K562 (cell line): ENCODE measurements around the gene SPATA17. TPM values are rescaled to one million over a fixed set of nuclear protein-coding genes. Genes with fewer than 3 reads are reported as not detected.

Experiments used
- BHLHE40 ChIP-seq: IDR thresholded peaks from 2 replicates; pipeline ENCODE4 v1.6.1; 2011; ENCODE audit warnings: low read length, improper control_type of control experiment
- CTCF ChIP-seq, 3 experiments: IDR thresholded peaks in 2 of 3; conservative IDR thresholded peaks in 1 of 3; 2 replicates each; pipeline ENCODE4 v1.5.1; 2011 to 2012; ENCODE audit warnings: low read length in 3 of 3, mild to moderate bottlenecking in 3 of 3, control low read depth in 2 of 3, improper control_type of control experiment in 1 of 3, inconsistent platforms in 1 of 3, low read depth in 1 of 3, mixed read lengths in 1 of 3, moderate library complexity in 1 of 3; ENCODE audit not compliant: insufficient read depth in 2 of 3
- ELK1 ChIP-seq: sonication (generic); formaldehyde crosslinking; IDR thresholded peaks from 2 replicates; pipeline ENCODE4 v1.8.1; 2022; ENCODE audit warnings: missing genetic modification reagents
- ETS2 ChIP-seq: IDR thresholded peaks from 2 replicates; pipeline ENCODE4 v1.6.1; 2016; ENCODE audit warnings: borderline replicate concordance, missing genetic modification characterization, mild to moderate bottlenecking, moderate library complexity, missing compliant biosample characterization; ENCODE audit not compliant: poor library complexity, severe bottlenecking
- GABPA ChIP-seq: fragments of 200-800 bp; sonication (Bioruptor generic); conservative IDR thresholded peaks from 2 replicates; pipeline ENCODE4 v1.6.1; 2016; ENCODE audit warnings: low read depth, missing genetic modification characterization, missing compliant biosample characterization
- HEY1 ChIP-seq: fragments of 250-450 bp; sonication (Bioruptor Pico); IDR thresholded peaks from 2 replicates; pipeline ENCODE4 v1.5.0; 2020; ENCODE audit warnings: mild to moderate bottlenecking, moderate library complexity, borderline replicate concordance
- MBD2 ChIP-seq: sonication (generic); IDR thresholded peaks from 2 replicates; pipeline ENCODE4 v1.6.1; 2016; ENCODE audit warnings: low read depth, borderline replicate concordance
- MEIS2 ChIP-seq: fragments of 450-650 bp; IDR thresholded peaks from 2 replicates; pipeline ENCODE4 v1.6.1; 2014; ENCODE audit warnings: mild to moderate bottlenecking; ENCODE audit not compliant: partially characterized antibody
- NCOA6 ChIP-seq: fragments of 450-650 bp; IDR thresholded peaks from 2 replicates; pipeline ENCODE4 v1.6.1; 2017; ENCODE audit warnings: mild to moderate bottlenecking
- NR2C2 ChIP-seq, 2 experiments: fragments of 200-800 bp in 1 of 2; sonication (Bioruptor generic) in 1 of 2; sonication (generic) in 1 of 2; formaldehyde crosslinking in 1 of 2; IDR thresholded peaks; 2 replicates each; pipeline versions ENCODE4 v1.6.1 to v1.8.0; 2016 to 2022; ENCODE audit warnings: mild to moderate bottlenecking in 1 of 2, missing compliant biosample characterization in 1 of 2, missing genetic modification characterization in 1 of 2, missing genetic modification reagents in 1 of 2
- USF2 ChIP-seq: sonication (generic); formaldehyde crosslinking; IDR thresholded peaks from 2 replicates; pipeline ENCODE4 v1.5.0; 2020; ENCODE audit warnings: missing genetic modification reagents
- ZC3H11A ChIP-seq: IDR thresholded peaks from 2 replicates; pipeline ENCODE4 v1.6.1; 2012; ENCODE audit warnings: low read depth, low read length, improper control_type of control experiment
- ZNF217 ChIP-seq: sonication (generic); formaldehyde crosslinking; IDR thresholded peaks from 2 replicates; pipeline ENCODE4 v1.8.0; 2022; ENCODE audit warnings: mild to moderate bottlenecking, missing genetic modification reagents
- ZNF436 ChIP-seq: fragments of 250-450, 450-650 bp; sonication (Bioruptor Pico); formaldehyde crosslinking; IDR thresholded peaks from 2 replicates; pipeline ENCODE4 v1.7.0; 2020; ENCODE audit warnings: mild to moderate bottlenecking
- ZNF764 ChIP-seq: fragments of 250-450 bp; sonication (Bioruptor Pico); IDR thresholded peaks from 2 replicates; pipeline ENCODE4 v1.4.0; 2020; ENCODE audit warnings: low read depth, mild to moderate bottlenecking, moderate library complexity
- polyA plus RNA-seq, 8 experiments: library from polyadenylated mRNA; depleted of rRNA in 4 of 8; stranded (reverse) in 5 of 8; unstranded in 3 of 8; fragments of >200 nt; fragmentation: Nextera tagmentation in 2 of 8; fragmentation: Illumina TruSeq in 1 of 8; extraction: Ambion mirVana in 2 of 8; extraction: Trizol in 1 of 8; gene quantifications; 2 replicates each; pipeline versions ENCODE4 v1.2.1 to v1.2.3, GENCODE V29; 2011 to 2014; ENCODE audit warnings: inconsistent platforms in 1 of 8, missing spikeins in 1 of 8
- total RNA-seq, 7 experiments: library from RNA; depleted of rRNA in 6 of 7; stranded (reverse); fragments of >200 nt in 6 of 7; fragmentation: Illumina TruSeq in 2 of 7; extraction: Trizol in 2 of 7; gene quantifications; 2 replicates each; pipeline versions ENCODE4 v1.2.1 to v1.2.3, GENCODE V29; 2011 to 2021; ENCODE audit warnings: low replicate concordance in 1 of 7
- TF ChIP-seq, protein P1 (sequence below): IDR thresholded peaks from 3 replicates; pipeline ENCODE4 v1.6.1; 2011; ENCODE audit warnings: borderline replicate concordance, mild to moderate bottlenecking; ENCODE audit not compliant: insufficient read length, insufficient read depth

Gene SPATA17
- total and polyA plus RNA-seq, 9 of the 15 experiments (the other 6 are each of a cell fraction or from before 2014, with no cell fraction given): 0.04 to 0.11 TPM; not detected in 7

- TF ChIP-seq CTCF (IDR thresholded peaks at IDR 0.05 in 2 of 3, conservative IDR thresholded peaks at IDR 0.05 in 1 of 3; ENCODE audit: insufficient read depth in 2 of 3, low read depth in 1 of 3, low read length in 3 of 3) (peak in 1 of 3 experiments; percentile 49; a peak in 2 of 6 replicates), MEIS2 (peak; percentile 28), NR2C2 (CRISPR knock-in tag; IDR thresholded peaks at IDR 0.05) (no peak), NR2C2 (tag; IDR thresholded peaks at IDR 0.05) (no peak), ZNF436 (CRISPR knock-in tag) (no peak), ETS2 (no peak), MBD2 (no peak), GABPA (tag) (no peak), USF2 (CRISPR knock-in tag) (no peak), NCOA6 (no peak), HEY1 (CRISPR knock-in tag) (no peak), BHLHE40 (no peak), ZNF764 (CRISPR knock-in tag) (no peak), ELK1 (CRISPR knock-in tag) (no peak), ZNF217 (CRISPR knock-in tag) (no peak), ZC3H11A (no peak)
- TF ChIP-seq, protein P1, sequence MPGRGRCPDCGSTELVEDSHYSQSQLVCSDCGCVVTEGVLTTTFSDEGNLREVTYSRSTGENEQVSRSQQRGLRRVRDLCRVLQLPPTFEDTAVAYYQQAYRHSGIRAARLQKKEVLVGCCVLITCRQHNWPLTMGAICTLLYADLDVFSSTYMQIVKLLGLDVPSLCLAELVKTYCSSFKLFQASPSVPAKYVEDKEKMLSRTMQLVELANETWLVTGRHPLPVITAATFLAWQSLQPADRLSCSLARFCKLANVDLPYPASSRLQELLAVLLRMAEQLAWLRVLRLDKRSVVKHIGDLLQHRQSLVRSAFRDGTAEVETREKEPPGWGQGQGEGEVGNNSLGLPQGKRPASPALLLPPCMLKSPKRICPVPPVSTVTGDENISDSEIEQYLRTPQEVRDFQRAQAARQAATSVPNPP: no peak
These were observed 116.1 kb downstream of the SPATA17 start (continued) for GRCh38 chr1:217747156-217747769.
